Stomach (tissue), 9 donors: Measurements from ENCODE around the gene TMED3. TPM values are rescaled to one million over a fixed set of nuclear protein-coding genes. Genes with fewer than 3 reads are reported as not detected.

ENCODE experiments used
- DNase-seq, 2 donors: peaks; one replicate each; pipeline versions ENCODE4 v3.0.0 to v3.0.0-alpha.2; 2013 to 2019
- H3K27ac ChIP-seq, 5 donors: fragments of 200-600 bp in 4 of 5; sonication (generic) in 4 of 5; one replicate each; pipeline ENCODE4 v1.5.1; 2013 to 2019; ENCODE audit warnings: mild to moderate bottlenecking in 1 of 5, moderate library complexity in 1 of 5
- H3K27me3 ChIP-seq, 3 donors: fragments of 200-600 bp; sonication (generic); one replicate each; pipeline ENCODE4 v1.5.1; 2017 to 2019; ENCODE audit warnings: mixed run types in 1 of 3
- H3K36me3 ChIP-seq, 4 donors: fragments of 200-600 bp; sonication (generic); 1 replicate in 3 of 4; 2 replicates in 1 of 4; pipeline ENCODE4 v1.5.1; 2016 to 2019
- H3K4me1 ChIP-seq, 4 donors: fragments of 200-600 bp; sonication (generic); one replicate each; pipeline ENCODE4 v1.5.1; 2016 to 2019
- H3K4me3 ChIP-seq, 4 donors: fragments of 200-600 bp; sonication (generic) in 3 of 4; one replicate each; pipeline ENCODE4 v1.5.1; 2016 to 2019; ENCODE audit warnings: mild to moderate bottlenecking in 1 of 4
- H3K9me3 ChIP-seq, 4 donors: fragments of 200-600 bp; sonication (generic); one replicate each; pipeline ENCODE4 v1.5.1; 2016 to 2019
- CTCF ChIP-seq, 7 experiments: fragments of 450-650 bp in 4 of 7; fragments of 200-600 bp in 3 of 7; sonication (generic) in 3 of 7; IDR thresholded peaks; one replicate each; pipeline ENCODE4 v1.5.1; 2016 to 2019; ENCODE audit warnings: antibody characterized with exemption in 7 of 7, control low read depth in 2 of 7, mild to moderate bottlenecking in 1 of 7
- EP300 ChIP-seq: sonication (generic); formaldehyde crosslinking; IDR thresholded peaks from one replicate; pipeline ENCODE4 v1.6.1; 2017; ENCODE audit warnings: antibody characterized with exemption
- POLR2A ChIP-seq, 4 donors: fragments of 450-650 bp; IDR thresholded peaks; one replicate each; pipeline ENCODE4 v1.6.1; 2016; ENCODE audit warnings: antibody characterized with exemption in 4 of 4, control low read depth in 2 of 4, mild to moderate bottlenecking in 1 of 4, moderate library complexity in 1 of 4
- POLR2AphosphoS5 ChIP-seq, 3 donors: sonication (generic); formaldehyde crosslinking; IDR thresholded peaks; one replicate each; pipeline ENCODE4 v1.6.1; 2016; ENCODE audit warnings: antibody characterized with exemption in 3 of 3
- WGBS, 5 donors: extraction: QIAGEN DNeasy Blood & Tissue Kit in 3 of 5; methylation state at CpG; one replicate each; pipeline versions ENCODE4 v1.1.5 to v1.1.7; 2013 to 2018; 5-methylcytosine and 5-hydroxymethylcytosine counted together
- intact Hi-C: fragments of 100-400 bp; cut with DNase I; formaldehyde crosslinking; loops from one replicate; pipeline ENCODE4 v1.15.1; 2023; ENCODE audit warnings: low total_unique reads
- polyA plus RNA-seq, 3 donors: library from polyadenylated mRNA; stranded (reverse); fragments of 200-250 nt; gene quantifications; one replicate each; pipeline ENCODE4 v1.2.3, GENCODE V29; 2013
- total RNA-seq, 5 donors: library from RNA; depleted of rRNA; stranded (reverse); fragments of >200 nt; gene quantifications; one replicate each; pipeline versions ENCODE4 v1.1.0 to v1.2.3, GENCODE V29; 2014 to 2016
- donor health status: healthy with polysubstance abuse.
- donor health status: Bipolar disorder and iron deficiency.
- donor health status: healthy.

TMED3 gene
- total and polyA plus RNA-seq, 8 donors: 29.0 to 250 (median 94.5) TPM

GRCh38 chr15:79358069-79358468 lies 47.2 kb downstream of the TMED3 start:
- 63 to 85% (median 80%) methylated on average over 3 of the region's 3 CpGs for WGBS, 5 donors
- Histone ChIP-seq H3K9me3 (no peaks in the 10 kb centered on the region), H3K4me1 (no peaks in the 10 kb centered on the region), H3K27ac (no peak overlapping the region), H3K36me3 (no peaks in the 10 kb centered on the region), H3K27me3 (no peaks in the 10 kb centered on the region), H3K4me3 (no peak overlapping the region)
- intact Hi-C loops: no loop called here
- TF ChIP-seq EP300: no peak
- no peak for TF ChIP-seq POLR2AphosphoS5 (IDR thresholded peaks at IDR 0.05)
- no peak for TF ChIP-seq POLR2A (IDR thresholded peaks at IDR 0.05)
- TF ChIP-seq CTCF (IDR thresholded peaks at IDR 0.05): no peak
- DNase-seq: no peak

- H3K27me3 ChIP-seq: no peaks in the 10 kb centered on the region
- no peaks in the 10 kb centered on the region for H3K4me1 ChIP-seq
- no peak for DNase-seq
- TF ChIP-seq POLR2AphosphoS5 (IDR thresholded peaks at IDR 0.05): no peak
- TF ChIP-seq EP300: no peak
- TF ChIP-seq CTCF (IDR thresholded peaks at IDR 0.05): no peak
- no peak for TF ChIP-seq POLR2A (IDR thresholded peaks at IDR 0.05)
- H3K9me3 ChIP-seq: no peaks in the 10 kb centered on the region
- intact Hi-C loops: no loop called here
- no peak overlapping the region for H3K27ac ChIP-seq
- H3K4me3 ChIP-seq: no peak overlapping the region
- H3K36me3 ChIP-seq: no peaks in the 10 kb centered on the region
- 87 to 95% (median 91%) methylated on average over 9 of the region's 9 CpGs for WGBS, 5 donors
These were observed 53.8 kb downstream of the TMED3 start for GRCh38 chr15:79364571-79365240.

GRCh38 chr15:79365765-79366164 lies 54.9 kb downstream of the TMED3 start:
- Histone ChIP-seq H3K36me3 (no peaks in the 10 kb centered on the region), H3K27ac (no peak overlapping the region), H3K27me3 (no peaks in the 10 kb centered on the region), H3K9me3 (no peaks in the 10 kb centered on the region), H3K4me1 (no peaks in the 10 kb centered on the region), H3K4me3 (no peak overlapping the region)
- intact Hi-C loops: no loop called here
- 27 to 47% (median 35%) methylated on average over 3 of the region's 3 CpGs for WGBS, 5 donors
- no peak for DNase-seq
- no peak for TF ChIP-seq POLR2A (IDR thresholded peaks at IDR 0.05)
- TF ChIP-seq CTCF (IDR thresholded peaks at IDR 0.05): no peak
- TF ChIP-seq EP300: no peak
- no peak for TF ChIP-seq POLR2AphosphoS5 (IDR thresholded peaks at IDR 0.05)

GRCh38 chr15:79366691-79367090 lies 55.8 kb downstream of the TMED3 start:
- DNase-seq: no peak
- TF ChIP-seq POLR2AphosphoS5 (IDR thresholded peaks at IDR 0.05) (no peak), POLR2A (IDR thresholded peaks at IDR 0.05) (no peak), EP300 (no peak), CTCF (IDR thresholded peaks at IDR 0.05) (no peak)
- Histone ChIP-seq H3K27ac (no peak overlapping the region), H3K4me1 (no peaks in the 10 kb centered on the region), H3K27me3 (no peaks in the 10 kb centered on the region), H3K4me3 (no peak overlapping the region), H3K9me3 (no peaks in the 10 kb centered on the region), H3K36me3 (no peaks in the 10 kb centered on the region)
- WGBS, 5 donors: 70 to 85% (median 75%) methylated on average over 2 of the region's 2 CpGs
- intact Hi-C loops: no loop called here
